ENCODE results near the gene QRFP.
"Not testable (repeated sequence)": the region's sequence is repeated elsewhere in the genome, so short reads cannot be mapped to it uniquely, and the experiment has no call there.

The QRFP gene

DNA sequence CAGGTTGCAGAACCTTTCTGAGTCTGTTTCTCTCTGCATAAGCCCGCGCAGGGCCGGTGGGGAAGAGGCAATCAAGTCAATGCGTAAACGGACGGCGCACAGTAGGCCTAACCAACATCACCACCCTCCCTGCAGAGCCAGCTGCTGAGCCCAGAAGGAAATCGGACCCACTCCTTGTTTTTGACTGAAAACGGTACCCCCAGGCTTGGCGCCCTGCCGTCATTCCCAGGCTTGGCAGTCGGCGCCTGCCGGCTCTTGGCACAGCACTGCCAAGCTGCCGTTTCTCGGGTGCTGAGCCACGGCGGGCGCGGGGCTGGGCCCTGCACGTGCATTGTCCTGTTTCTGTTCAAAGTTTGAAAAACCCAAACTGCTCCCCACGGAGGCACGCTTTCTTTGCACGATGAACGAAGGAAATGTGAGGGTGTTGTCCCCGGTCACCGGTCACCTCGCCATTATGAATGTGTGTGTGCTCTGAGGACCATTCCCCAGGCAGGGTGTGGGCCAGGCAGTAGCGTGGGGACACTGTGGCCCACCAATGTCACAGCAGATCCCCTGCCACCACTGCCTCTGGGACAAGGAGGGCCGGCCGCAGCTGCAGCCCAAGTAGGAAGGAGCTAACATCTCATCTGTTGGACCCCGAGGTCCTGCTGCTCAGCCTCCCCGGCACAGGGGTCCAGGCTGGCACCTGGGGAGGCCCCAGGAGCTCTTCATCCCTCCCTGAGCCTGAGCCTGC is 22.4 kb upstream of the QRFP start:
- DNase-seq, result no peak

DNA sequence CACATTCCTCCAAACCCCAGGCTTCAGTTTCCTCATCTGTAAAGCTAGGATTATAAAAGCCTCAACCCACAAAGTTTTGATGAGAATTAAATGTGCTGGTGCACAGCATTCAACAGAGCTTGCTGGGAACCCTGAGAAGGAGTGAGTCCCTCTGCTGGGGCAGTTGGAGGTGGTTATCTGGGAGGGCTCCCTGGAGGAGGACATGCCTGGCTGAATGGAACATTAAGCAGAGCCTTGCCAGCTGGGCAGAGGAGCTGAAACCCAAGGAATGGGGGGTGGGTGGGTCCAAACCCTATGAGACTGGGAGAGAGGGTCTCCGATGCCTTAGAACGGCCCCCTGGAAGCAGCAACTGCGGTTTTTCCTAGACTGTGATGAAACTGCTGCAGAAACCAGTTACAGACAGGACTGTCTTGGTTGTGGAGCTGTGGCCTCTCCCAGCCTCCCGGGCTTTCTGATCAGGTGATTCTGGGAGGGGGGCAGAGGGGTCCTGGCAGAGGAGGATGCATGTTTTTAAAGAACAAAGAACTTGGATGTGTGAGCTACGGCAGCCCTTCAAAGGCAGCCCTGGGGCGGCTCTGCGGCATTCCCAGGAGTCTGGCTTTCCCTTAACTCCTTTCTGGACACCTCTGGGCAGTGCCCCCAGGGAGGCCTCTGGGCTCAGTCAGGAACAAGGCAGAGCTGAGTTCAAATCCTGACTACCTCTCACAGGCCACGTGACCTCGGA is 21.7 kb upstream of the QRFP start:
- DNase-seq, result no peak

DNA sequence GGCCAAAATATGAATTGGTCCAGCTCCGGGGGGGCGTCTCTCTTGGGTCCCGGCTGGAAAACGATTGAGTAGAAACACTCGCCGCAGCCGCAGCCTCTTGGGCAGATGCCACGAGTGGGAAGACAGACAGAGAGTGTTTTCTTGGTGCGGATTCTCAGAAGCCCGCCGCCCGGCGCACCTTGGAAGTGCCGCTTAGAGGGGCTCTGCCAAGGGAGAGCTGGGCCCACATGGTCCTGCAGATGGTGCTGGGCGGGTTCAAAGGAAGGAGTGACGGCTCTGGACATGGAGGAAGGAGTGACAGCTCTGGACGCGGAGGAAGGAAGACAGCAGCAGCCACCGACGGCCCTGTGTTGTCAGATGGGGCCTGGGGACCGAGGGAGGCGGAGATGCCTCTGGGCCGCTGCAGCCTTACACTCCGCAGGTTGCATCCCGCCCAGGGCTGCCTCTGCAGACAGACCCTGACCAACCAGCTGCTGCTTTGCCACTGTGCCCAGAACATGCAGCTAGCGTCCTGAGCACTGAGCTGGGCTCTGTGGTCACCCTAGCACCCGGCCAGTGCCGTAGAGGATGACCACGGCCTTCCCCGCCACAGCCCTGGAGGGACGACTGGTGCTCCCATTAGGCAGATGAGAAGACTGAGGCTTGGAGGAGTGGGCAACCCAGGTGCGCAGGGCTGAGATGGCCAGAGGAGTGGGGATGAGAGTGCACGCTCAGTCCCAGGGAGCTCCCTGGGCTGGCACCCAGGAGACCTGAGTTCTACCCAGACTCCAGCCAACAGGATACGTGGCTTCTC is 20.8 kb upstream of the QRFP start:
- no peak for DNase-seq

DNA sequence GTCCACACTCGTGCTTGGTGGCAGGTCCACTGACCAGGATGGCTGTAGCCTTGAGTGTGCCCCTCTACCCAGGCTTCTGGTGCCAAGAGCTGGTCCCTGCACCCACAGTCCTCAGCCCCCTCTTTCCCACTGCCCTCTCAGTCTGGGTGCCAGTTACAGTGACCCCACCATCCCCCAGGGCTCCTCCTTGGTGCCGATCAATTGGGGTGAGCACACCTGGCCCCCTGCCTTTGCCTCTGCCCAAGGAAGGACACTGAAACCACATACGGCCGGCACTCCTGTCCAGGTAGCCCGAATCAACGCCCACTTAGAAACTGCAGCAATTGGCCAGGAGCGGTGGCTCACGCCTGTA is 18.5 kb upstream of the QRFP start:
- no peak for DNase-seq

GRCh38 chr9:130914417-130915095 is 17.9 kb upstream of the QRFP start:
- no peak for DNase-seq

GRCh38 chr9:130913599-130914416 is 17.2 kb upstream of the QRFP start:
- DNase-seq, result no peak

DNA sequence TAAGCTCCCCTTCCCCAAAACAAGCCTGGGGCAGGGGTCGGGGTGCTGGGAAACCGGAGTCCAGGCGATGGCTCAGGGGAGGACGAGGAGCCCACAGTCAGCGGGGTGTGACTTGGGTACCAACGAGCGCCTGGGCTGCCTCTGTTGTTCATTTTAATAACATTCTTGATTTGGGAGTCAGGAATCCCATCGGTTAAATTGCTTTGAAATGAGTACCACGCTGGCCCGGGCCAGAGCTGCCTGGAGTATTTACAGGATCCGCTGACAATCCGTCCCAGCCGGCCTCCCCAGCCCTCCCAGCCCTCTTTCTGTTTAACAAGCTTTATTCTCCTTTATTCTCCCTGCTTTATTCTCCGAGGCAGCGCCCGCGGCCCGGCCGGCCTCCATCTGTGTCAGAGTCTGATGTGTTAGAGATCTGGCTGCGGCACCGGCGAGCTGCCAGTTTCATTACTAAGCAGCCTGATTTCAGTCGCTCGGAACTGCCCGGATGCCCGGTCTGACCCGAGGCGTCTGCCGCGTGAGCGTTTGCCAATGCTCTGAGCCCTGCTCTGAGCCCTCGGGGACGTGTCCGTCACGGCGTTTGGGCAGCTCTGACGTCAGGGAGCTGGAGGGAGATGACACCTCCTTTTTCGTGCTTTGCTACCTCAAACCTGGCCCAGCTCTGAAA is 16.5 kb upstream of the QRFP start:
- no peak for DNase-seq

DNA sequence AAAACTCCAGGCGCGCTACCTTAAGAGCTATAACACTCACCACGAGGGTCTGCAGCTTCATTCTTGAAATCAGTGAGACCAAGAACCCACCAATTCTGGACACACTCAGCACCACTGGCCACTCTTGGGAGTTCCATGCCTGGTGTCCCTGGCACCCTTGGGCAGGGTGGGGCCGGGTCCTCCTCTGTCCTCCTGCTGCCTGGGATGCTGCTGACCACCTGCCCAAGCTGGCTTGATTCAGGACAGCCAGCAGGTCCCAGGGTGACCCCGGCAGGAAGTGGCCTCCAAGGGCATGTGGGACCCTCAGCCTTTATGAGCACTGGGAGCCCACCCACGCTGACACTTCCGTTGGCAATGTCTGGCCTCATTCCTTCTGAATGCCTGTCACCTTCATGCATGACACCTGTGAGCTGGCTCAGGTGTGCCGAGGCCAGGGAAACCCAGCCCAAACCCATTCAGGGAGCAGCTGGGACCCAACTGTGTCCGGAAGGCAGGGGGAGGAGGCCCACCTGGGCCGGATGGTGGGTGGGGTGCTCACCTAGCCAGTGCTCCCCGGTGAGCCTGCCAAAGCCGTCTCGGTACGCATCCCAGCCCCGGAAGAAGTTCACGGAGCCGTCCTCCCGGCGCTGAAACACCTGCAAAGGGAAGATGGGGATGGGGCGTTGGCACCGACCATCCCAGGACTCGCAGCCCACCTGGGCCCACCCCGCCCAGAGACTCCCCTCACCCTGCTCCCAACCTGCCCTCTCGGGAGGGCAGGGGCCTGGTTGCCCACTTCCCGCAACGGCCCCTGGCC is 14.8 kb upstream of the QRFP start:
- DNase-seq, result no peak

DNA sequence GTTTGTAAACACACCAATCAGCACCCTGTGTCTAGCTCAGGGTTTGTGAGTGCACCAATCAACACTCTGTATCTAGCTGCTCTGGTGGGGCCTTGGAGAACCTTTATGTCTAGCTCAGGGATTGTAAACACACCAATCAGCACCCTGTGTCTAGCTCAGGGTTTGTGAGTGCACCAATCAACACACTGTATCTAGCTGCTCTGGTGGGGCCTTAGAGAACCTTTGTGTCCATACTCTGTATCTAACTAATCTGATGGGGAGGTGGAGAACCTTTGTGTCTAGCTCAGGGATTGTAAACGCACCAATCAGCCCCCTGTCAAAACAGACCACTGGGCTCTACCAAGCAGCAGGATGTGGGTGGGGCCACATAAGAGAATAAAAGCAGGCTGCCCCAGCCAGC is 14.1 kb upstream of the QRFP start:
- not testable (repeated sequence) for DNase-seq

GRCh38 chr9:130910041-130910440 is 13.4 kb upstream of the QRFP start:
- DNase-seq, result not testable (repeated sequence)

DNA sequence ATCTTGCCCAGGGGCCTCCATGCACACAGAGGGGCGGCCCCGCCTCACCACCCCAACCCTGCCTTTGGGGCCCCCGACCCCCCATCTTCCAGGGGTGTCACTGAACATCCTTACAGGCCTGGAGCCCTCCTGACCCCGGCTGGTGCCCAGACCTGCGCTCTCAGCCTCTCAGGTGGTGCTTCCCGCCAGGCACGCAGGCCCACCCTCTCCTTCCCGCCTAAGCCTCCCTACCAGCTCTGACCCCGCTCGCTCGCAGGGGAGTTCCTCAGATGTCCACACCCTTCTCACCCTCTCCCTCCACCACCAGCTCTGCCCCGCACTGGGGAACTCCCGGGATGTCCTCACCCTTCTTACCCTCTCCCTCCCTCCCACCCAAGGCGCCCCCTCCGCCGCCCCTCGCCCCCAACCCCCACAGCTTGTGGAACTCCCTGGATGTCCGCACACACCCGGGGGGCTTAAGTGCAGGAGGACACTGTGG is 12.3 kb upstream of the QRFP start:
- DNase-seq, result no peak

DNA sequence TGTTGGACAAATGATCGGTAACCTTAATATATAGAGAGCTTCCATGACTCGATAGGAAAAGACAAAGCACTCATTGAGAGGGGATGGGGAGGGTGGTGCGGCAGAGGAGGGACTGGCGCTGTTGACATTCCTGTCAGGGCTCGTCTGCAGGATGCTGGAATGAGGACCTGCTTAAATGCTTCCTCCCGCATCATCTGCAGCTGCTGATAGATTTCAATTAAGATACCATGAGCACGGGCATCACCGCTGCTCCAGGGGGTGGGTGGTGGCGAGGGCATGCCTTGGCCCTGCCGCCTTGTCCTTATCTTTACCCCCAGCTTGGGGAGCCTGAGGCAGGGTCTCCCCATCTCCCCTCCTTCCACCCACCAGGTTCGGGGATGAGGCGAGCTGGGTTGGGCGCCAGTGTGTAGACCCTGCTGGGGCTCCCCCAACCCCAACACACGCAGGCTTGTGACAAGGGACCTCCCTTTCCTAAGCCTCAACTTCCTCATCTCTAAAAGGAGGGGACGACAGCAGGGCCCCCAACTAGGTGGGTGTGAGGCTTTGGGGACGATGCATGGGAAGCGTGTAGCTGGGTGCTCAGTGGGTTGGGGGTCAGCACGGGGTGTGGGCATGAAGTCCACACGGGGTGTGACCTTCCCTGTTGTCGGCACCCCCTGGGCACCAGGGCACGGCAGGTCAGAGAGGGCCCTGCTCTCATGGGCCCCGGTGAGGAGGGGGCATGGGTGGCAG is 11.7 kb upstream of the QRFP start:
- no peak for DNase-seq

GRCh38 chr9:130906735-130907416 is 10.3 kb upstream of the QRFP start:
- DNase-seq, result no peak

- DNase-seq, result no peak
Measured at GRCh38 chr9:130905902-130906734, 9.5 kb upstream of the QRFP start.

DNA sequence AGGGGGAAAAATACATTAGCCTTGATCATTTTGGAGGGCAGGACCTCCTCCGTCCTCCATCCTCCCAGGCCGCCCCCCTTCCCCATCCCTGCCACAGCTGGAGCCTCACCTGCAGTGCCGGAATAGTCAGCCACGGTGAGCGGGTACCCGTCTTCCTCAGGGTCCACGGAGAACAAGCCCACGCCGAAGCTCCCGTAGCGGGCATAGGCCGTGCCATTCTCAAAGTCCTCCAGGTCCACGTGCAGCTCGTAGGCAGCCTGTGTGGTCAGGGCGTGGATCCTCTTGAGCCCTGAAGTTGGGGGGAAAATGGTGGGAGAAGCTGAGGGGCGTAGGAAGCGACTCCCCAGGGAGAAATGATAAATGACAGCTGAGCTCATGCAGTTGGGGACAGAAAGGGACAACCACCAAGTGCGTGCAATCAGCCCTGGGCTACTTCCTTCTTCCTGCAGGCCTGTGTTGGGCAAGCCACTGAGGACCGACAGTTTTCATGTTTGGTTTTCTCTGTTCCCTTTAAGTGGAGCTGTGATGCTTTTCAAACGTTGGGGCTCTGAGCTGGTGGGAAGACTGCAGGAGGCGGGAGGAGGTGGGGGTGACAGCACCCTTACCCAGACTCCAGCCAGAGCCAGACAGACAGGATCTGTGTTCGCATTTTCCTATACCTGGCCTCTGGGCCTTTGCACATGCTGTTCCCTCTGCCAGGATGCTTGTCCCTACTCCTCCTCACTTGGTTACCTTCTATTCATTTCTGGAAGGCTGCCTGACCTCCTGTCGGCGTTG is 8.7 kb upstream of the QRFP start:
- DNase-seq, result no peak

- DNase-seq, result no peak
Measured at GRCh38 chr9:130904070-130905044, 7.7 kb upstream of the QRFP start.

All from GDM1 (cell line).